HCEC 1CT (cell line): Measurements from ENCODE around the gene GPR152.

ENCODE experiments used
- DNase-seq: peaks from one replicate; pipeline ENCODE4 v3.0.0-alpha.2; 2017

The GPR152 gene, protein sequence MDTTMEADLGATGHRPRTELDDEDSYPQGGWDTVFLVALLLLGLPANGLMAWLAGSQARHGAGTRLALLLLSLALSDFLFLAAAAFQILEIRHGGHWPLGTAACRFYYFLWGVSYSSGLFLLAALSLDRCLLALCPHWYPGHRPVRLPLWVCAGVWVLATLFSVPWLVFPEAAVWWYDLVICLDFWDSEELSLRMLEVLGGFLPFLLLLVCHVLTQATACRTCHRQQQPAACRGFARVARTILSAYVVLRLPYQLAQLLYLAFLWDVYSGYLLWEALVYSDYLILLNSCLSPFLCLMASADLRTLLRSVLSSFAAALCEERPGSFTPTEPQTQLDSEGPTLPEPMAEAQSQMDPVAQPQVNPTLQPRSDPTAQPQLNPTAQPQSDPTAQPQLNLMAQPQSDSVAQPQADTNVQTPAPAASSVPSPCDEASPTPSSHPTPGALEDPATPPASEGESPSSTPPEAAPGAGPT

DNA sequence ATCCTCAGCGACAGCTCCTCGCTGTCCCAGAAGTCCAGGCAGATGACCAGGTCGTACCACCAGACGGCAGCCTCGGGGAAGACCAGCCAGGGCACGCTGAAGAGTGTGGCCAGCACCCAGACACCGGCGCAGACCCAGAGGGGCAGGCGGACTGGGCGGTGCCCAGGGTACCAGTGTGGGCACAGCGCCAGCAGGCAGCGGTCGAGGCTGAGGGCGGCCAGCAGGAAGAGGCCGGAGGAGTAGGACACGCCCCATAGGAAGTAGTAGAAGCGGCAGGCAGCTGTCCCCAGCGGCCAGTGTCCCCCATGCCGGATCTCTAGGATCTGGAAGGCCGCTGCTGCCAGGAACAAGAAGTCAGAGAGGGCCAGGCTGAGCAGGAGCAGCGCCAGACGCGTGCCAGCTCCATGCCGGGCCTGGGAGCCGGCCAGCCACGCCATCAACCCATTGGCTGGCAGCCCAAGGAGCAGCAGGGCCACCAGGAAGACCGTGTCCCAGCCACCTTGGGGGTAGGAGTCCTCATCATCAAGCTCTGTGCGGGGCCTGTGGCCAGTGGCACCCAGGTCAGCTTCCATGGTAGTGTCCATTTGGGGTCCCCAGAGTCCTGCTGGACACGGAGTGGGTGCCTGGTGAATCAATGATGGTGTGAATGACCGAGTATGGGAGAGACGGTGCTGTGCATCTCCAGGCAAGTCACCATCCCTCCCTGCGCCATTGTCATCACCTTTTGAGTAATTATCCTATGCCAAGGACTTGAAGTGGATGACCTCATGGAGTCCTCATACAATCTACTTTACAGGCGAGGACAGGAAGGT is at the start of gene GPR152:
GPR152 (minus strand) TSS at position 589 of the 812 bp plus-strand sequence; CDS start at position 584, 5 bp downstream.
- DNase-seq = no peak

DNA sequence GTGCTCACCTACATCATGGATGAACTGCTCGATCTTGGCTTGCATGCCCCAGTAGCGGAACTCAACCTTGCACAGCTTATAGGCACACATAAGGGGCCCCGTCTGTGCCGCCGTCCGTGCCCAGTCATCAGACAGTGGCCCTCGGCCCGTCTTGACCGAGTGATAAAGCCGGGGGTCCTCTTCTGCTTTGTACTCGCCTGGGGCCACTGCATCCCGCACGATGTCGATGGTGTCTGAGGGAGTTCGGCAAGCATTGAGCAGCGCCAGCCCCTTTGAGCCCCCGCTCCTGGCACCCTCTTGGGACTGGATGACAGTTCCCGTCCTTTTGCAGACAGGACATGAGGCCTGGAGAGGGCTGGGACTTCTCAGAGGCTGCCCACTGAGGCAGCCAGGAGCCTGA is 49.3 kb upstream of the GPR152 start:
- DNase-seq = no peak

DNA sequence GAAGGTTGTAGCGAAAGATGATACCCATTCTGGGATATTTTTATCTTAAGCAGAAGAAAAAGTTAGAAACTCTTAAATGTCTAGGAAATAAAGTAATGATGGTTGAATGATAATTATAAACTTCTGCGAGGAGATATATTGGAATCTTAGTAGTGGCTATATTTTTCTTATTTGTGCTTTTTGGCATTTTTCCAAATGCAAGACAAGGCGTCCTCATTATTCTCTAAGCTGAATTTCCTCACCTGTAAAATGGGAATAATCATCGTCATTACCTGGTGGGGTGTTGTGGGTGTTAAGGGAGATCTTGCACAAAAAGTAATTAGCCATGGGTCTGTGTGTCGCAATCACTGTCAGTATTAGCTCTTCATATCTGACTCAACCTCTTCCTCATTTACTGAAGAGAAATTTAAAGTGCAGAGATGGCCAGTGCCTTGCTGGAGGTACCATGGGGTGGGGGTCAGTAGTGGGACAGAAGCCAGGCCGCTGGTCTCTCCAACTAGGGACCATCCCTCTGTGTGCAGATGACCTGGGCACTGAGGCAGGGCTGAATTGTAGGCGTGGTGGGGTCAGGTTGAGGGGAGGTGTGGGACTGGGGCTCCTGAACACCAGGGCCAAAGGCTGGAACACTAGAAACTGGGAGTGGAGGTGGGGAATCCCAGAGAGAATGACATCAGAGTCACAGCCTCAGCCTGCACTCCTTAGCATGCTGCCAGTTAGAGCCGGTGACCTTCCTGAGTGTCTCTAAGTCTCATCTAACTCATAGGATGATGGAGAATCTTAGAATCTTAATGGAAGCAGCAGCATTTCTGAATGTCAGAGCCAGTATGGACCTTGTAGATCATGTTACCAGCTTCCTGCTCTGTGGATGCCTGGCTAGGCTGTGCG is 48.5 kb upstream of the GPR152 start:
- DNase-seq = no peak

GRCh38 chr11:67500484-67500821 is 47.9 kb upstream of the GPR152 start:
- no peak for DNase-seq

GRCh38 chr11:67499808-67500483 is 47.4 kb upstream of the GPR152 start:
- DNase-seq = no peak

DNA sequence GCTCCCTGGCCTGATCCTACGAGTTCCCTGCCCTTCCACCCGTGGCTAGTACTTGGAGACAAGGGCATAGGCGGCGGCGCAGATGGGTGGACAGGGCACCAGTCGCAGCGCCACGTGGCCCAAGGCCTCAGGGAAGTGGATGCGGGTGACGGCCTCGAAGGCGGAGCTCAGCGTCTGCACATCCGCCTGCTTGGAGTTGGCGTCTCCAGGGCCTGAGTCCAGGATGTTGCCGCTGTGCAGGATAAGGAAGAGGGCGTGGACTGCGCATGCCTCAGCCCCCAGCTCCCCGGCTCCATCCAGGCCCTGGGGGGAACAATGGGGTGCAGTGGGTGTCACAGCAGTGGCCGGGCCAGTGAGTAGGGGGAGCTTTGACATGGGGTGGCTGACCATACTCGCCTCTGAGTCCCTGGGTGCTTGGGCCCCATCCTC is 46.0 kb upstream of the GPR152 start:
- DNase-seq = no peak

DNA sequence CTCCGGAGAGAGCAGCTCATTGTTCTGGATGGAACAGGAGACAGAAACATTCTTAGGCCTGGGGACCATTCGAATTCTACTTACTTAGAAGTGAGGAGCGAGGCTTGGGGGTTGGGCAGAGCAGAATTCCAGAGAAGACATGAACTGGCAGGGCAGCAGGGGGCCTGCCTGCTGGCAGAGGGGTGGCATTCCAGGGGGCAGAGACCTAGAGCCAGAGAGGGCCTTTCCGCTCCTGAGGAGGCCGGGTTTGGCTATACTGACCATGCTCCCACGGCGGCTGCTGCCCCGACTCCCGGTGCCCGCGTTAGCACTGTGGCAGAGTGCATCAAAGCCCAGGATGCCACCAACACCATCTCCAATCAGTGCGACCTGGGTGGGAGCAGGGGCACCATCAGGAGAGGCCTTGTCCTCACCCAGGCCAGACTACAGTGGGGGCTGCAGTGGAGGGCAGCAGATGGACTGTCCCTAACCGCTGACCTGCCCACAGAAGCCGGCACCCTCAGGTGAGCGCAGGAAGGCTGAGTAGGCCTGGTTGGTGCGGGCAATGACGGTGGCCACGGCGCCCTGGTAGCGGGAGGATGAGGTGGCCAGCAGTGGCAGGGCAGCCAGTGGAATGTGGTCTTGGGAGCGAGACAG is 45.2 kb upstream of the GPR152 start:
- no peak for DNase-seq

GRCh38 chr11:67496113-67496512 is 43.6 kb upstream of the GPR152 start:
- DNase-seq = no peak

GRCh38 chr11:67495234-67496005 is 42.9 kb upstream of the GPR152 start:
- DNase-seq = no peak

GRCh38 chr11:67494371-67495233 is 42.1 kb upstream of the GPR152 start:
- no peak for DNase-seq

DNA sequence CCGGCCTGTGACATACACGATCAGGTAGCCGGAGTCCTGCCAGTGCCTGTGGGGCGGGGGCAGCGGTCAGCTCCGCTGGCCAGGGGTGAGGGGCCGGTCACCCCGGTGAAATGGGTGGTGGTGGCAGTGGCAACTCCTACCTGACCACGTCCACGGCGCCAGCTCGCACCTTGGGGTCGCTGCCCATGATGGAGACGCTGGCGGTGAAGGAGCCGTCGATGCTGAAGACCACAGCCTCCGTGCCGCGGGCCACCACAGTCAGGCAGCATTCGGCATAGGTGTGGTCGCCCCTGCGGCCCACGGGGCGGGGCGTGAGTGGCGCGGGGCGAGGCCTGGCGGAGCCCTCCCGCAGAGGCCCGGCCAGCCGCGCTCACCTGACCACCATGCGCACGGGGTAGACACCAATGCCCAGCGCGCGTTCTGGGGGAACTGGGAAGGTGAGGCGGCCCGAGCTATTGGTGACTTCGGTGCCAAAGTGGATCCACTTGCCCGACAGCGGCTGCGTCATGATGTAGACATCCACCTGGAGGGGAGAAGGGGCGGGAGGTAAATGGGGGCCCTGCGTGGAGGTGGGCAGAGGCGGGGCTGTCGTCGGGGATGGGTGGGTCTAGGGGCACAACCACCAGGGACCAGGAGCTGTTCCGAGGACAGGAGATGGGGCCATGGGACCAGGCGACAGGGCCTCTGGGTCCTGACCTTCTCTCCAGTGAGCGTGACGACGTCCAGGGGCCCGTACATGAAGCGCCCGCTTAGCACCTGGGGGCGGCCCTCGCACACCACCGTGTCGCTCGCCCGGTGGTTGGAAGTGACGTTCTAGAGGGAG is 41.2 kb upstream of the GPR152 start:
- no peak for DNase-seq

DNA sequence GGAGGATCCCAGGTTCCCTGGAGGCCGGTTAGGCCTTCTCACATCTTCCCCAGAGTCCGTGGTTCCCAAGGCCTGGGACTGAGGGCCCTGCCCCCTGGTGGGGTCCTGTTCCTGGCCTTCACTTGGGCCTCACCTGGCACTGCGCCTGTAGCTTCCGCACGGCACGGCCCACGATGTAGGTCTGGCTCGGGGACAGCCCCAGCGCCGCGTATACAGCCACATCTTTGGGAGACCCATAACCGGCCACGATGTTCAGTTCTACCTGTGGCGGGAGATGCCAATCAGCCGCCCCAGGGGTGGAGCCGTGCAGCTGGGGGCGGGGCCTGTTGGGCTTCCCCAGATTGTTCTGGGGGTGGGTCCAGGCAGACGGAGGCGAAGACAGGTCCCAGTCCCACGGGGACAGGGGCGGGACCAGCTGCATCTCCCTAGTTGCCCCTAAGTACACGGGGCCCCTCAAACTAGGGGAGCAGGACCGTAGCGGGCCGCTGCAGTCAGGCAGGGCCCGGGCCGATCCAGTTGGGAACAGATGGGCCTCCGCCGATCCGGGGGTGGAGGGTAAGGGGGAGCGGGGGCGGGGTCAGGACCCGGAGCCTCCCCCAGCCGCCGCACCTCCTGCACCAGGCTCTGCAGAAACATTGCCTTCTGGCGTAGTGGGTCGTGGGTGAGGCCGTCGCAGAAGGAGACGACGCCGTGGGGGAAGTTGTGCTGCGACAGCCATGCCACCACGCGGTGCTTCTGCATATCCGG is 40.4 kb upstream of the GPR152 start:
- DNase-seq = no peak

GRCh38 chr11:67492069-67492727 is 39.7 kb upstream of the GPR152 start:
- DNase-seq = no peak

GRCh38 chr11:67491276-67492068 is 38.9 kb upstream of the GPR152 start:
- no peak for DNase-seq

DNA sequence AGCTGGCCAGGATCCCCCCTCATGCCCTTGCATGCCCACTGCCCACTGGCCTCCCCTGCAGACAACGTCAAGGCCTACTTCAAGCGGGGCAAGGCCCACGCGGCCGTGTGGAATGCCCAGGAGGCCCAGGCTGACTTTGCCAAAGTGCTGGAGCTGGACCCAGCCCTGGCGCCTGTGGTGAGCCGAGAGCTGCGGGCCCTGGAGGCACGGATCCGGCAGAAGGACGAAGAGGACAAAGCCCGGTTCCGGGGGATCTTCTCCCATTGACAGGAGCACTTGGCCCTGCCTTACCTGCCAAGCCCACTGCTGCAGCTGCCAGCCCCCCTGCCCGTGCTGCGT is 38.2 kb upstream of the GPR152 start:
- DNase-seq = no peak

GRCh38 chr11:67489885-67490726 is 37.6 kb upstream of the GPR152 start:
- no peak for DNase-seq
